HFF-Myc (cell line): ENCODE results near the gene TMEM141.
"Not testable (repeated sequence)": the region's sequence is repeated elsewhere in the genome, so short reads cannot be mapped to it uniquely, and the experiment has no call there.

Experiments used
- DNase-seq: peaks from one replicate; pipeline ENCODE4 v3.0.0-alpha.2; 2011; ENCODE audit warnings: low read depth; ENCODE audit errors: extremely low read depth
- H3K4me3 ChIP-seq: replicated peaks from 2 replicates; pipeline ENCODE4 v1.5.1; 2011; ENCODE audit warnings: low read depth, mild to moderate bottlenecking, control low read depth, low read length
- TF ChIP-seq, protein P1 (sequence below): IDR thresholded peaks from 2 replicates; pipeline ENCODE4 v1.5.1; 2012; ENCODE audit warnings: mild to moderate bottlenecking, low read depth, low read length, control low read depth; ENCODE audit errors: missing control alignments

The TMEM141 gene

DNA sequence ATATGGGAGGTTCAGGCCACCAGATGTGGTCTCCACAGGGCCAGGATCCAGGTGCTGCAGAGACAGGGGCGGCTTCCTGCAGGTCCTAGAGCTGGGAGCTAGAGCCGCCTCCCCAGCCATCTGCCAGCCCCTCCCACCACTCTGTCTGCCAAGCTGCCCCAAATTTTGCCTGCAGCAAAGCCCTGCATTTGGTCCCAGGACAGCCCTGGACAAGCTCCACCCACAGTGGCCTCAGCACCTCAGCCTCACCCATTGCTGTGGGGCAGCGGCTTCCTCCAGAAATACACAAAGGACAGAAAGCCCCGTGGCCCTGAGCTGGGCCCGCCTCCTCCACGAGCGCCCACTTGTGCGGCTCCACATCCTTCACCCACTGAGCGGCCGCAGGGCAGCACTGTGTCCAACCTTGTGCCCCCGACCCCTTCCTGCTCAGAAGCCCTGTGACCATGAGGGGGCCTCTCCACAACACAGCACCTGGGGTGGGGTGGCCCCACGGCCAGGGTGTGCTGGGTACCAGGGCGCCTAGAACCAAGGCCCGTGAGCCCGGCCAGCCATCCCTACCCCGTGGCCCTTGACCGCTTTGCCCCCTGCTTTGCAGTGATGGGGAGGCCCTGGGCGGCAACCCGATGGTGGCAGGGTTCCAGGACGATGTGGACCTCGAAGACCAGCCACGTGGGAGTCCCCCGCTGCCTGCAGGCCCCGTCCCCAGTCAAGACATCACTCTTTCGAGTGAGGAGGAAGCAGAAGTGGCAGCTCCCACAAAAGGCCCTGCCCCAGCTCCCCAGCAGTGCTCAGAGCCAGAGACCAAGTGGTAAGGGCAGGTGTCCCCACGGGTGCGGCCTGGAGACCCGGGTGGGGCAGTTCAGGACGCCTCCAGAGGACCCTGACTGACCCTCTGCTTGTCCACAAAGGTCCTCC, 47.4 kb downstream of the TMEM141 start:
- TF ChIP-seq, protein P1, sequence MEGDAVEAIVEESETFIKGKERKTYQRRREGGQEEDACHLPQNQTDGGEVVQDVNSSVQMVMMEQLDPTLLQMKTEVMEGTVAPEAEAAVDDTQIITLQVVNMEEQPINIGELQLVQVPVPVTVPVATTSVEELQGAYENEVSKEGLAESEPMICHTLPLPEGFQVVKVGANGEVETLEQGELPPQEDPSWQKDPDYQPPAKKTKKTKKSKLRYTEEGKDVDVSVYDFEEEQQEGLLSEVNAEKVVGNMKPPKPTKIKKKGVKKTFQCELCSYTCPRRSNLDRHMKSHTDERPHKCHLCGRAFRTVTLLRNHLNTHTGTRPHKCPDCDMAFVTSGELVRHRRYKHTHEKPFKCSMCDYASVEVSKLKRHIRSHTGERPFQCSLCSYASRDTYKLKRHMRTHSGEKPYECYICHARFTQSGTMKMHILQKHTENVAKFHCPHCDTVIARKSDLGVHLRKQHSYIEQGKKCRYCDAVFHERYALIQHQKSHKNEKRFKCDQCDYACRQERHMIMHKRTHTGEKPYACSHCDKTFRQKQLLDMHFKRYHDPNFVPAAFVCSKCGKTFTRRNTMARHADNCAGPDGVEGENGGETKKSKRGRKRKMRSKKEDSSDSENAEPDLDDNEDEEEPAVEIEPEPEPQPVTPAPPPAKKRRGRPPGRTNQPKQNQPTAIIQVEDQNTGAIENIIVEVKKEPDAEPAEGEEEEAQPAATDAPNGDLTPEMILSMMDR = no peak
- H3K4me3 ChIP-seq = no peak overlapping the region
- no peak for DNase-seq

DNA sequence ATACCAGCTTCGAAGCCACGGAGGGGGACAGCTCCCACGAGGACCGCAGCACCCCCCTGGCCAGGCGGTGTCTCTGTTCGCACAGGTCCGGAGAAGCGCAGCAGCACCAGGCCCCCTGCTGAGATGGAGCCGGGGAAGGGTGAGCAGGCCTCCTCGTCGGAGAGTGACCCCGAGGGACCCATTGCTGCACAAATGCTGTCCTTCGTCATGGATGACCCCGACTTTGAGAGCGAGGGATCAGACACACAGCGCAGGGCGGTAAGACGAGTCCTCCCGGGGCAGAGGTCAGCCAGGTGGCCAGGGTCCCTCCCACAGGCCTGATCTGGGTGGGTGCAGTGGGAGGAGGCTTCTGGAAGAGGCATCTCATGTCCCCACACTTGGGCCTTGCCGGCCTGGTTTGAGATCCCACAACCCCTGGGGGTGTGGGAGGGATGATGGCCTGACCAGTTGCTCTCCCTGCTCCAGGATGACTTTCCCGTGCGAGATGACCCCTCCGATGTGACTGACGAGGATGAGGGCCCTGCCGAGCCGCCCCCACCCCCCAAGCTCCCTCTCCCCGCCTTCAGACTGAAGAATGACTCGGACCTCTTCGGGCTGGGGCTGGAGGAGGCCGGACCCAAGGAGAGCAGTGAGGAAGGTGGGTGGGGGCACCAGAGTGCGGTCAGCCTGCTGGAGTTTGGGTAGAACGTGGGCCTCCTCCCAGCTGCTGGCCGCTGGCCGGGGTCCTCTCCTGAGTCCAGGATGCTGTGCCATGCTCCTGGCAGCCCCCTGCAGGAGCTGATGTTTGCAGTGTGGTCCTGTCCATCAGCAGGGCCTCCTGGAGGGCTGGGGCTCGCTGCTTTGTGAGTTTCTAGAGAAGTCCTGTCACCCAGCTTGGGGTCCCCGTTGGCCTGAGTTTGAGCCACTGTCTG, 48.3 kb downstream of the TMEM141 start:
- no peak for DNase-seq
- no peak overlapping the region for H3K4me3 ChIP-seq
- TF ChIP-seq, protein P1 = no peak

DNA sequence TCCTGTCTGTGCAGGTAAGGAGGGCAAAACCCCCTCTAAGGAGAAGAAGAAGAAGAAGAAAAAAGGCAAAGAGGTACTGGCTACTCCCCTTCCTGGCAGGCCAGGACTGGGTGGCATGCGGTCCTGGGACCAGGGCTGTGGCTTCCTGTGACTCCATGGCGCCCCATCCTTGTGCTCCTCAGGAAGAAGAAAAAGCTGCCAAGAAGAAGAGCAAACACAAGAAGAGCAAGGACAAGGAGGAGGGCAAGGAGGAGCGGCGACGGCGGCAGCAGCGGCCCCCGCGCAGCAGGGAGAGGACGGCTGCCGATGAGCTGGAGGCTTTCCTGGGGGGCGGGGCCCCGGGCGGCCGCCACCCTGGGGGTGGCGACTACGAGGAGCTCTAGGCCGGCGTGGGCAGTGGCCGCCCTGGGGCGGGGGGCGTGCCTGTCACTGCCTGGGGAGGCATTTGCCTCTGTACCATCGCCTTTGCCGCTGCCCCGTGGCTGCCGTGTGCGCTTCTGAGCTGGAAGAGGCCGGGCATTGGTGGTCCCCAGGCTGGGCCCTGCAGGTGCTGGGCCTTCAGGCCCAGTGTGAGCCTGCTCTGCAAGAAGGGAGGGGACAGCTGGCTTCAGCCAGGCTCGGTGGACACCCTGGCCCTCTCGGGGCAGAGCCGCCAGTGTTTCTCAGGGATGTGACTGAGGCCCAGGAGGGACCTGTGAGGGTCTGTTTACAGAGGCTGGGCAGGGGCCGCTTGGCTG, 49.2 kb downstream of the TMEM141 start:
- DNase-seq = no peak
- no peak overlapping the region for H3K4me3 ChIP-seq
- TF ChIP-seq, protein P1 = no peak

DNA sequence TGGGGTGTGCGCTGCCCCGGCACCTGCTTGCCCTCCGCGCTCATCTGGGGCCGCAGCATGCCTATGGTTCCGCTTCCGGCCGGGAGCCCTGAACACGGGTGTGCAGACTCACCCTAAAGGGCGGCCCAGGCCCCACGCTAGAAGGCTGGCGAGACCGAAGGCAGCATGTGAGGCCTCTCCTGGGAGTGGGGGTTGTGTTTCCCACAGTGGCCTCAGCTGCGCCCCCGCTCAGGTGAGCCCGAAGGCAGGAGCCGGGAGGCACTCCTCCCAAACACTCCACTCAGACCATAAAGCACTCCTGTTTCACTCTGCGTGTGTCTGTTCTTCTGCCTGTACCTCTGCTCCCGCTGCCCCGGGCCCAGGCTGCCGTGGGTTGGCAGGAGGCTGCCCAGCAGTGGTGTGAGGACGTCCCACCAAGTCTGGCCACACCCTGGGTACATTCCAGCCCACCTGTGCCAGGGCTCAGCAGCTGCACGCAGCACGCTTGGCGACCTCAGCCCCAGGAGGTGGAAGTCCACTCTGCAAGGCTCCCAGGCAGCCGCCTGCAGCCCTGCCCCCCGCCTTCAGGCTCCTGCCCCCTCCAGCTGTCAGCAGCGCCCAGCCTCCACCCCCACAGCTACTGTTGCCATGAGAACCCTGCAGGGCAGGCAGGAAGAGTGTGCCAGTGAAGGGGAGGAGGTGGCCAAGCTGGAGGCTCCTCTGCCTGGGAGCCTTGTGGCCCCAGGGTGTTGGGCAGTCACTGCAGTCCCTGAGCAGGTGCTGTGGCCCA, 49.9 kb downstream of the TMEM141 start:
- TF ChIP-seq, protein P1 = no peak
- DNase-seq = no peak
- no peak overlapping the region for H3K4me3 ChIP-seq

DNA sequence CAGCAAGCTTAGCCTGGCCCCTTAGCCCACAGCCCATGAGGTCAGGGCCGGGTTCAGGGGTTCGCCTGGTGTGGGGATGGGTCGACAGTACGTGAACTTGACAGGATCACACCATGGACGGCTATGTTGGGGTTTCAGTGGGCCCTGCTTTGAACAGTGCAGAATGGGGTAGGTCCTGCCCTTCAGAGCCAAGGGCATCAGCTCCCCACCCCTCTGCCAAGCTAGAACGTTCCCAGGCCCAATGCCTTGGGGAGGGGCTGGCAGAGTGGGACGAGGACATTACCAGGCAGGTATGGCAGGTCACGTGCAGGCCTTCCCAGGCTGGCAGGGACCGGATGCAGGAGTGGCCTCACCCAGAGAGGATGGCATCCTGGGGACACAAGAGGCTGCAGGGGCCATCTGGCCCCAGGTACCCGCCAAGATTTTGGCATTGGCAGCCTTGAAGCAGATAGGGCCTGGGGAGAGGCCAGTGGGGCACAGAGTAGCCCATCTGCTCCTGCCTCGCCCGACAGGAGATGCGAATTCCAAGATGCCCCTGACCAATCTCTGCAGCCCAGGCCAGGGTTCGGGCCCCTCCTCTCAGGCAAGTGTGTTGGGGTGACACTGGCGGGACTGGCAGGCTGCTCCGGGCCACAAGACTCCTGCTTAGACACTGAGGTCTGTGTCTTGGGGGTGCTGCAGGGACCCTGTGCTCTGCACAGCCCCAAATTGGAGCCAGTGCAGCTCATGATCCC, 50.7 kb downstream of the TMEM141 start:
- not testable (repeated sequence) for DNase-seq, H3K4me3 ChIP-seq

DNA sequence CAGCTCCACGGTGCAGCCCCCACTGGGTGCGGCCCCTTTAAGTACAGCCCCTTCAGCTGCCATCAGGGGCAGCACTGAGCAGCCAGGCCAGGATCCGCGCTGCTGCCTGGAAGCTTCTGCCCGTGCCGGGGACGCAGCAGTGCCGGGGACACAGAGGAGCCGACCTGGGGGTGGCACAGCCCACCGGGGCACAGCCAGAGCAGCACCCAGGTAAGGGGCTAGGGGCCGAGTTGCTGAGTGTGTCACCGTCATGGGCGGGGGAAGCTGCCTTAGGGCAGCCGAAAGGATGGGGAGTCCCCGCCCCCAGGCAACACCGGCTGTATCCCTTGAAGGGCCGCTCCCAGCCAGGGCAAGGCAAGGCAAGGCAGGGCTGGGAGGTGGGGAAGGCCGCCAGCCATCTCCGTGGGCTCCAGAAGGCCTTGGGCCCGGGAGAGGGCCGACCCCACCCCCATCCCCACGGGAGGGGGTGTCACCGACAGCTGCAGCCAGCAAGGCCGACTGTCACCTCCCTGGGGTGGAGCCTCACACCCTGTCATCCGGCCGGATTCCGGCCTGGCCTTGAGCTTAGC, 51.3 kb downstream of the TMEM141 start, which contains the start of gene AJM1:
Gene AJM1, plus strand, starts transcription at position 99 of the 569 bp plus-strand sequence. CDS start 1,937 bp downstream, outside the sequence.
- peak within 1 kb of the TSS; percentile 32 for H3K4me3 ChIP-seq
- TF ChIP-seq, protein P1 = peak; percentile 82
- not testable (repeated sequence) for DNase-seq
